Smooth muscle cell (in vitro differentiated cells): ENCODE measurements around the gene EXD3. TPM values are rescaled to one million over a fixed set of nuclear protein-coding genes. Genes with fewer than 3 reads are reported as not detected.

ENCODE experiments used
- DNase-seq: peaks from one replicate; lab custom pipeline; 2025; ENCODE audit not compliant: unreplicated experiment; lab: John Stamatoyannopoulos, UW
- H2AFZ ChIP-seq: fragments of 200-600 bp; sonication (generic); 2 replicates; pipeline ENCODE4 v1.6.0; 2016; ENCODE audit warnings: antibody characterized with exemption, low read depth, mild to moderate bottlenecking
- H3F3A ChIP-seq: fragments of 200-600 bp; sonication (generic); 2 replicates; pipeline ENCODE4 v1.6.0; 2017; ENCODE audit warnings: antibody characterized with exemption, low read depth
- H3K27ac ChIP-seq: fragments of 200-600 bp; sonication (generic); 2 replicates; pipeline ENCODE4 v1.5.1; 2016; ENCODE audit warnings: low read depth, mild to moderate bottlenecking
- H3K27me3 ChIP-seq: fragments of 200-600 bp; sonication (generic); 2 replicates; pipeline ENCODE4 v1.6.1; 2016; ENCODE audit warnings: low read depth, mild to moderate bottlenecking
- H3K36me3 ChIP-seq: fragments of 200-600 bp; sonication (generic); 2 replicates; pipeline ENCODE4 v1.5.1; 2016; ENCODE audit warnings: low read depth
- H3K4me1 ChIP-seq: fragments of 200-600 bp; sonication (generic); 2 replicates; pipeline ENCODE4 v1.5.1; 2016; ENCODE audit warnings: low read depth
- H3K4me2 ChIP-seq: fragments of 200-600 bp; sonication (generic); 2 replicates; pipeline ENCODE4 v1.6.0; 2016; ENCODE audit warnings: mild to moderate bottlenecking
- H3K4me3 ChIP-seq: fragments of 200-600 bp; sonication (generic); 2 replicates; pipeline ENCODE4 v1.5.1; 2016; ENCODE audit warnings: mild to moderate bottlenecking
- H3K79me2 ChIP-seq: fragments of 200-600 bp; sonication (generic); 2 replicates; pipeline ENCODE4 v1.6.0; 2016; ENCODE audit warnings: low read depth, mild to moderate bottlenecking
- H3K9ac ChIP-seq: fragments of 200-600 bp; sonication (generic); 2 replicates; pipeline ENCODE4 v1.6.0; 2016; ENCODE audit warnings: low read depth
- H3K9me3 ChIP-seq: fragments of 200-600 bp; sonication (generic); replicated peaks from 2 replicates; pipeline ENCODE4 v1.5.1; 2016; ENCODE audit warnings: low read depth
- H4K20me1 ChIP-seq: fragments of 200-600 bp; sonication (generic); 2 replicates; pipeline ENCODE4 v1.6.0; 2016; ENCODE audit warnings: low read depth
- CTCF ChIP-seq: fragments of 200-600 bp; sonication (generic); IDR thresholded peaks from 2 replicates; pipeline ENCODE4 v1.5.1; 2017; ENCODE audit warnings: borderline replicate concordance, mild to moderate bottlenecking, antibody characterized with exemption; ENCODE audit not compliant: insufficient read depth, poor library complexity, severe bottlenecking
- WGBS: methylation state at CpG from one replicate; pipeline ENCODE4 v1.1.7; 2016; ENCODE audit warnings: low lambda C conversion rate; 5-methylcytosine and 5-hydroxymethylcytosine counted together
- polyA plus RNA-seq: library from polyadenylated mRNA; unstranded; fragments of >200 nt; fragmentation: Nextera tagmentation; extraction: Ambion mirVana; gene quantifications from 2 replicates; pipeline ENCODE4 v1.2.1, GENCODE V29; 2016
- total RNA-seq: library from RNA; depleted of rRNA; stranded (reverse); fragments of >200 nt; gene quantifications from 2 replicates; pipeline ENCODE4 v1.2.3, GENCODE V29; 2014

EXD3 gene
- total and polyA plus RNA-seq, 2 experiments from 2014 or later = 3.1 to 15.7 TPM

GRCh38 chr9:137299938-137300337 lies 123.0 kb downstream of the EXD3 start:
- TF ChIP-seq CTCF = no peak
- H4K20me1 ChIP-seq = peaks cover 9% of the 10 kb centered on the region
- H3K79me2 ChIP-seq = no peaks in the 10 kb centered on the region
- peaks cover 51% of the 10 kb centered on the region for H3K27me3 ChIP-seq
- H3F3A ChIP-seq = no peaks in the 10 kb centered on the region
- H3K4me2 ChIP-seq = no peak overlapping the region
- no peak overlapping the region for H2AFZ ChIP-seq
- no peak overlapping the region for H3K27ac ChIP-seq
- WGBS = 19% methylated on average over 16 of the region's 16 CpGs
- H3K4me1 ChIP-seq = peaks cover 39% of the 10 kb centered on the region
- no peaks in the 10 kb centered on the region for H3K36me3 ChIP-seq
- peak overlapping the region; percentile 59 for H3K4me3 ChIP-seq
- no peaks in the 10 kb centered on the region for H3K9me3 ChIP-seq
- no peak overlapping the region for H3K9ac ChIP-seq
- no peak for DNase-seq

DNA sequence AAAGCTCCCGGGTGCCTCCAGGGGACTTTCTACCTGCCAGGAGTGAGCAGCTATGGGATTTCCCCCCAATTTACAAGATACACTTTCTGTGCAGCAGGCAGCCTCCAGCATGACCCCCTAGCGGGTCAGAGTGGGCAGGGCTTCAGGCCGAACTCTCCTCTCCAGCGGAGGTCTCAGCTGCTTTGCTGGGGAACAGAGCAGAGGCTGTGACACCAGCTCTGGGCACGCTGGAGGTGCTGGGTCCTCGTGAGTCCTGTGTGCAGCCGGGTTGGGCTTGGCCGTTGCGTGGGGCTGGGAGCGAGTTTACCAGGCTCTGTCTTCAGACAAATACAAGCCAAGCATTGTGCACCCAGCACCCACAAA lies 123.8 kb downstream of the EXD3 start:
- Histone ChIP-seq H3K79me2 (no peaks in the 10 kb centered on the region), H3K4me1 (peaks cover 33% of the 10 kb centered on the region), H3K4me3 (no peak overlapping the region), H4K20me1 (peaks cover 9% of the 10 kb centered on the region), H3K36me3 (no peaks in the 10 kb centered on the region), H3K4me2 (no peak overlapping the region), H3F3A (no peaks in the 10 kb centered on the region), H3K27ac (no peak overlapping the region), H3K9ac (no peak overlapping the region), H3K27me3 (peaks cover 58% of the 10 kb centered on the region), H2AFZ (no peak overlapping the region), H3K9me3 (no peaks in the 10 kb centered on the region)
- no peak for DNase-seq
- TF ChIP-seq CTCF = no peak
- 39% methylated on average over 10 of the region's 10 CpGs for WGBS

- Histone ChIP-seq H3K9me3 (no peaks in the 10 kb centered on the region), H3K4me3 (no peak overlapping the region), H3F3A (no peaks in the 10 kb centered on the region), H3K4me1 (peaks cover 33% of the 10 kb centered on the region), H3K27ac (no peak overlapping the region), H2AFZ (no peak overlapping the region), H3K79me2 (no peaks in the 10 kb centered on the region), H4K20me1 (peaks cover 9% of the 10 kb centered on the region), H3K4me2 (no peak overlapping the region), H3K27me3 (peaks cover 58% of the 10 kb centered on the region), H3K9ac (no peak overlapping the region), H3K36me3 (no peaks in the 10 kb centered on the region)
- no peak for TF ChIP-seq CTCF
- DNase-seq = no peak
- WGBS = 62% methylated on average over 24 of the region's 24 CpGs
Measured at GRCh38 chr9:137298401-137299202, 124.4 kb downstream of the EXD3 start.

DNA sequence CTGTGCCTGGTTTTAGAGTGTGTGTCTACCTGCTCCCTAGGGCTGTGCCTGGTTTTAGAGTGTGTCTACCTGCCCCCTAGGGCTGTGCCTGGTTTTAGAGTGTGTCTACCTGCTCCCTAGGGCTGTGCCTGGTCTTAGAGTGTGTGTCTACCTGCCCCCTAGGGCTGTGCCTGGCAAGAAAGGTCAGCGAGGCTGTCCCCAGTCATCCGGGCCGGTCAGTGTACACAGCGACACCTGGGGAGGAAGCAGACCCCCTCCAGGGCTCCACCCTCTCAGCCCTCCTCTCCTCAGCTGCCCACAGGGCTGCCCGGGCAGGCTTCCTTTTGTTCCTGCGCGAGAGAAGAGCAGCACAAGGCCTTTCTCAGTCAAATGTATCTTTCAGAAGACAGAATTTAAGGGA lies 125.0 kb downstream of the EXD3 start:
- H3K27ac ChIP-seq = no peak overlapping the region
- no peak for TF ChIP-seq CTCF

More for the DNA sequence above, 125.0 kb downstream of the EXD3 start:
- H3K4me3 ChIP-seq = no peak overlapping the region
- H3K4me1 ChIP-seq = peaks cover 30% of the 10 kb centered on the region
- H3K9ac ChIP-seq = no peak overlapping the region
- peaks cover 9% of the 10 kb centered on the region for H4K20me1 ChIP-seq
- no peaks in the 10 kb centered on the region for H3K79me2 ChIP-seq
- 56% methylated on average over 7 of the region's 7 CpGs for WGBS
- H3K9me3 ChIP-seq = no peaks in the 10 kb centered on the region
- no peaks in the 10 kb centered on the region for H3K36me3 ChIP-seq
- H3K4me2 ChIP-seq = no peak overlapping the region
- H3K27me3 ChIP-seq = peaks cover 58% of the 10 kb centered on the region
- no peak for DNase-seq
- no peaks in the 10 kb centered on the region for H3F3A ChIP-seq
- H2AFZ ChIP-seq = no peak overlapping the region
